LNCaP clone FGC (cell line): ENCODE measurements around the gene P2RX1.

Source experiments
- DNase-seq: peaks from one replicate; pipeline ENCODE4 v3.0.0-alpha.2; 2011; ENCODE audit warnings: low read depth
- H3K4me3 ChIP-seq: 2 replicates; pipeline ENCODE4 v1.5.1; 2011; ENCODE audit warnings: mild to moderate bottlenecking, low read depth, low read length, control low read depth
- TF ChIP-seq, protein P1 (sequence below): IDR thresholded peaks from 2 replicates; pipeline ENCODE4 v1.5.1; 2012; ENCODE audit warnings: mild to moderate bottlenecking; ENCODE audit not compliant: control insufficient read depth, insufficient read depth; ENCODE audit errors: extremely low read depth

Gene P2RX1

DNA sequence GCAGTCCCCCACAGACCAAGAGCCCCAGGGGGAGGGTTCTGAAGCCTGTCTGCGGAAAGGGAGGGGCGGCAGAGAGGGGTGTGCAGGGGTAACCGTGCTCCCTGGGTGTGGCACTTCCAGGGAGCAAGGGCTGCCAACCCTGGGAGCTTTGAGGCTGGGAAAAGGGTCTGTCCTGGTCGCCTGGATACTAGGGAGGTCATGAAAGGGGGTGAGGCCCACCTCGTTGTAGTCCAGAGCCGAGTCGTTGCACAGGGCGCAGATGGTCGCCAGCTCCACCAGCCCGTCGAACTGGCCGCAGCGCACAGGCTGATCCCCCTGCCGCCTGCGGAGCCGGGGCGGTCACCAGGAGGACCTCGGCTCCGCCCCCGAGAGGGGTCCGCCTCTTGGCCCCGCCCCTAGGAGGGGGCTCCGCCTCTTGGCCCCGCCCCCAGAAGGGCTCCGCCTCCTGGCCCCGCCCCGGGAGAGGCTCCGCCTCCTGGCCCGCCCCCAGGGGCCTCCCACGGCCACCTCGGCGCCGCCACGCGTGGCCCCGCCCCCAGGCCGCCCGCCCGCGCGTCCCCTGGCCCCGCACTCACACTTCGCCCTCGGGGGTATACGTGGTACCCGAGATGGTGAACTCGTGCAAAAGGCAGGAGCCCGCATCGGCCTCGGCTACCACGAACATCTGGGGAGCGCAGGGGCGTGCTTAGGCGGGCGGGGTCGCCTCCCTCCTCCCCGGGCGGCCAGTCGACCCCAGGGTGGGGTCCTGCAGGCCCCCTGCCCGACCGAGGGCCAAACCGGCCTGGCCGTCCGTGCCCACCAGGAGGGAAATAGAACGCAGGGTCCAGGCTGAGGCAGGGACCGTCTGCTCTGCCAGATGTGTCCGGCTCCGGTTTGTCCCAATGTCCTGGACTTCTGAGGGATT lies 28.5 kb upstream of the P2RX1 start:
- TF ChIP-seq, protein P1, sequence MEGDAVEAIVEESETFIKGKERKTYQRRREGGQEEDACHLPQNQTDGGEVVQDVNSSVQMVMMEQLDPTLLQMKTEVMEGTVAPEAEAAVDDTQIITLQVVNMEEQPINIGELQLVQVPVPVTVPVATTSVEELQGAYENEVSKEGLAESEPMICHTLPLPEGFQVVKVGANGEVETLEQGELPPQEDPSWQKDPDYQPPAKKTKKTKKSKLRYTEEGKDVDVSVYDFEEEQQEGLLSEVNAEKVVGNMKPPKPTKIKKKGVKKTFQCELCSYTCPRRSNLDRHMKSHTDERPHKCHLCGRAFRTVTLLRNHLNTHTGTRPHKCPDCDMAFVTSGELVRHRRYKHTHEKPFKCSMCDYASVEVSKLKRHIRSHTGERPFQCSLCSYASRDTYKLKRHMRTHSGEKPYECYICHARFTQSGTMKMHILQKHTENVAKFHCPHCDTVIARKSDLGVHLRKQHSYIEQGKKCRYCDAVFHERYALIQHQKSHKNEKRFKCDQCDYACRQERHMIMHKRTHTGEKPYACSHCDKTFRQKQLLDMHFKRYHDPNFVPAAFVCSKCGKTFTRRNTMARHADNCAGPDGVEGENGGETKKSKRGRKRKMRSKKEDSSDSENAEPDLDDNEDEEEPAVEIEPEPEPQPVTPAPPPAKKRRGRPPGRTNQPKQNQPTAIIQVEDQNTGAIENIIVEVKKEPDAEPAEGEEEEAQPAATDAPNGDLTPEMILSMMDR: no peak
- H3K4me3 ChIP-seq: no peak overlapping the region
- DNase-seq: no peak

DNA sequence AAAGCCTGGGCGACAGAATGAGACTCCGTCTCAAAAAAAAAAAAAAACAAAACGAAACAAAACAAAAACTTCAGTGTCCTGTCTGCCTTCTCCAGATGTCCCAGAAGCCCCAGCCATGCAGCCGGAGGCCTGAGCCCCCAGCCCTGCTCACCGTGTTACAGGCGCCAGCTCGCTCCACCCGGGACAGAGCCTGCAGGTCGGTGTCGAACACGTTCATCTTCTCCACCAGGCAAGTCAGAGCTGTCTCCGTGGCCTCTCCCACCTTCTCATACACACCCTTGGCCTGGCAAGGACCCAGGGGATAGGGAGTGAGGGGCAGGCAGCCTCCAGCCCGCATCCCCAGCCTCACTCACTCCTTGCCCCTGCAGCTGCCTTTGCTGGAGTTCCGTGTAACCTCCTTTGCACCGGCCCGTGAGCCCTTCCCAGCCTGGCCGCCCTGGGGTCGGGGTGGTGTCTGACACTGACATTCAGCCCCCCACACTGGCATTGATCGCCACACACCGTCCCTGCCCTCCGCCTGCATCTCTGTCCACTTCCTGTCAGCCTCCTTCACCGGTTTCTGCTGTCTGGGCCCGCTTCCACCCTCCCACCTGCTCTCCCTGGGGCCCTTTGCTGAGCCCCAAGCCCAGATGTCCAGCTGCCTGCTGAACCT lies 27.1 kb upstream of the P2RX1 start:
- DNase-seq: no peak
- TF ChIP-seq, protein P1: no peak
- no peak overlapping the region for H3K4me3 ChIP-seq

DNA sequence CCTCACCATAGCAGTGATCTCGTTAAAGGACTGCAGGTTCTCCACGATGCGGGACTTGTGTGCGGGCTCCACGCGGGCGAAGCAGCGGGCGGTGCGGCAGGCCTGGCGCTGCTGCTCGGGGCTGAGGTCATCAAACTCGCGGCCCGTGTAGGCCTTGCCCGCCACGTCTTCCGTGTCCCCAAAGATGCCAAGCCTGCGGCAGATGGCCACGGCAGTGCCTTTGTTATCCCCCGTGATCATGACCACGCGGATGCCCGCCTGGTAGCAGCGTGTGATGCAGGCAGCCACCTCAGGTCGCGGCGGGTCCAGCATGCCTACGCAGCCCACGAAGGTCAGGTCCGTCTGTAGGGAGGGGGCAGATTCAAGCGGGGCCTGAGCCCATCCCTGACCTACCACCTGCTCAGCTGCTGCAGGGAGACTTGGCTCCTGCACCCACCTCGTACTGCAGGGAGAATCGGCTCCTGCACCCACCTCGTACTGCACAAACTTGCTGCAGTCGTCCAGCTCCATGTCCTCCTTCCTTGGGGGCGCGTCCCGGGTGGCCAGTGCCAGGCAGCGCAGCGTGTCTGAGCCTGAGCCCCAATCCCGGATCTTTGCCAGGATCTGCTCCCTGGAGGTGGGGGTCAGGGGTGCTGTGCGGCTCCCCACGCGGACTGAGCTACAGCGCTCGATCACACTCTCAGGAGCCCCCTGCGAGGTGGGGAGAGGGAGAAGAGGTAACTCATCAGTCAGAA lies 24.9 kb upstream of the P2RX1 start:
- DNase-seq: no peak
- TF ChIP-seq, protein P1: no peak

DNA sequence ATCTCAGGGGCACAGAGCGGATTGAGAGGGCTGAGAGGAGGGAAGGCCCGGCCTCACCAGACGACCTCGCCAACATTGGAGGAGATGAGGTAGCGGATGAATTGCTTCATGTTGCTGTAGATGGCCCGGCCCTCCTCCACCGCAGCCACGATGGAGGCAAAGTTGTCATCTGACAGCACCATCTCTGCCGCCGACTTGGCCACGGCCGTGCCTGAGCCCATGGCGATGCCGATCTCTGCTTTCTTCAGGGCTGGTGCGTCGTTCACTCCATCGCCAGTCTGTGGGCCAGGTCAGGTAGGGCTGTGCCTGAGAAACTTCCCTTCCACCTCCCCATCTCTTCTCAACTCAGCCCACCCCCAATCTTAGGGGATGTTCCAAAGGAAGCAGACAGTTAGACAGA lies 21.1 kb upstream of the P2RX1 start:
- no peak for DNase-seq
- H3K4me3 ChIP-seq: no peak overlapping the region
- TF ChIP-seq, protein P1: no peak

More for the DNA sequence above, 24.9 kb upstream of the P2RX1 start:
- H3K4me3 ChIP-seq: no peak overlapping the region

DNA sequence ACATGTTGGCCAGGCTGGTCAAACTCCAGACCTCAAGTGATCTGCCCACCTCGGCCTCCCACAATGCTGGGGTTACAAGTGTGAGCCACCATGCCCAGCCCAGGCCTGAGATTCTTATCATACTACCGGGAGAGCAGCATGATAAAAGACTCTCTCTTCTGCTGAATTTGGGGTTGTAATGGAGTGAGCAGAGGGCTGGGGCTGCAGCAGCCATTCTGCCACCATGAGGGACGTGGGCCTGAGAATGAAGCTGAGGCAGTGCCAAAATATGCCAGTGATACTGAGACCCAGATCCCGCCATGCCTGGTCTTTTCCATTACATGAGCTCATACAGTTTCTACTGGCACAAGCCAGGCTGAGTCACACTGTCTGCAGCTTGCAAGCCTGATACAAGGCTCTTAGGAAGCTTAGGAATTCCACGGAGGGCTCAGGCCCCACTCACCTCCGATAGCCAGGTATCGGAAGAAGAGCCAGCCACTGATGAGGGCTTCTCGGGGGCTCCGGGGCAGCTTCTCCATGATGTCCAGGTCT lies 19.6 kb upstream of the P2RX1 start:
- TF ChIP-seq, protein P1: no peak
- no peak for DNase-seq
- no peak overlapping the region for H3K4me3 ChIP-seq

DNA sequence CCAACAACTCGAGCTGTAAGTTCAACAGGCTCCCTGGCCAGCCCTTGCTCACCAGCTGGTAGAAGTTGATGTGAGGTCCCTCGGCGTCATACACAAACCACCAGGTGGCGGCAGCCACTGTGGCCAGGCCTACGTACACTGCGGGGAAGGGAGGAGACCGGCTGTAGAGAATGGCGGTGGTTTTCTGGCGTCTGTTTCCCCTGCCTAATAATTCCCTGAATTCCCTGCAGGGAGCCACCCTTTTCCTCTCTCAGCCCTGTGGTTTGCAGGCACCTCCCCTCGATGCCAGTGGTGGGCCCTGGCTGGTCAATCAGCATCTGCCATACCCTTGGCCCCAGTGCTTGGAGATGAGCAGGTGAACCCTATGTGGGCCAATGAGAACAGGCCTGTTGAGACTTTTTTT lies 18.9 kb upstream of the P2RX1 start:
- TF ChIP-seq, protein P1: peak; percentile 81
- no peak overlapping the region for H3K4me3 ChIP-seq
- peak; percentile 27 for DNase-seq
